ENCODE measurements around the gene TNS4. TPM values are rescaled to one million over a fixed set of nuclear protein-coding genes. Genes with fewer than 3 reads are reported as not detected.

Gene TNS4
- polyA plus RNA-seq, 1 experiment = 0.07 TPM

DNA sequence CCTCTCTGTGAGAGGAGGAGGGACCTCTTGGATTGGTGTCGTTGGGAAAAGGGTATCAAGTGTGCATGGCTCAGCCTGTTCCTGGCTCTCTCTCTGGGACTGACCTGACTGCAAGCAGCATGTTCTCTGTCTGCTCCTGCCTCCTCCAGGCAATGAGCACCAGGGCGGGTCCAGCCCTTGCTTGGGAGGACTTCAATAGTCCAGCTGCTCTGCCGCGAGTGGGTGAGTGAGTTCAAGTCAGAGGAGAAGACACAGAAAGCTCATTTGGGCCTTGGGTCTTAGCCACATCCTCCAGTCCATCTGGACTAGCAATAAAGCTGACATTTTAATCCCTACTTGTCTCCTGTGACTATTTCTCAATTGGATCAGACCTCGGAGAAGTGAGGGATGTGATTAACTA is 25.2 kb upstream of the TNS4 start:
- H3K27ac ChIP-seq (ENCODE audit: low read depth, low read length) = no peak overlapping the region
- ChIA-PET CTCF (interaction anchor here (1.5 kb wide), 1 partner anchor 50 kb away, joined by 10 read pairs; no protein-coding TSS in a partner anchor), POLR2A (no interaction called here)
- no peak for DNase-seq (ENCODE audit: low read depth, low spot score)
- H3K9me3 ChIP-seq (ENCODE audit: control insufficient read depth, insufficient read depth, low read length) = no peaks in the 10 kb centered on the region
- no peaks in the 10 kb centered on the region for H3K27me3 ChIP-seq (ENCODE audit: control insufficient read depth, insufficient read depth, low read length)
- TF ChIP-seq, protein P1, sequence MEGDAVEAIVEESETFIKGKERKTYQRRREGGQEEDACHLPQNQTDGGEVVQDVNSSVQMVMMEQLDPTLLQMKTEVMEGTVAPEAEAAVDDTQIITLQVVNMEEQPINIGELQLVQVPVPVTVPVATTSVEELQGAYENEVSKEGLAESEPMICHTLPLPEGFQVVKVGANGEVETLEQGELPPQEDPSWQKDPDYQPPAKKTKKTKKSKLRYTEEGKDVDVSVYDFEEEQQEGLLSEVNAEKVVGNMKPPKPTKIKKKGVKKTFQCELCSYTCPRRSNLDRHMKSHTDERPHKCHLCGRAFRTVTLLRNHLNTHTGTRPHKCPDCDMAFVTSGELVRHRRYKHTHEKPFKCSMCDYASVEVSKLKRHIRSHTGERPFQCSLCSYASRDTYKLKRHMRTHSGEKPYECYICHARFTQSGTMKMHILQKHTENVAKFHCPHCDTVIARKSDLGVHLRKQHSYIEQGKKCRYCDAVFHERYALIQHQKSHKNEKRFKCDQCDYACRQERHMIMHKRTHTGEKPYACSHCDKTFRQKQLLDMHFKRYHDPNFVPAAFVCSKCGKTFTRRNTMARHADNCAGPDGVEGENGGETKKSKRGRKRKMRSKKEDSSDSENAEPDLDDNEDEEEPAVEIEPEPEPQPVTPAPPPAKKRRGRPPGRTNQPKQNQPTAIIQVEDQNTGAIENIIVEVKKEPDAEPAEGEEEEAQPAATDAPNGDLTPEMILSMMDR (IDR thresholded peaks at IDR 0.05; ENCODE audit: low read depth, low read length) = no peak
- H3K4me3 ChIP-seq (ENCODE audit: low read depth, low read length) = no peak overlapping the region

DNA sequence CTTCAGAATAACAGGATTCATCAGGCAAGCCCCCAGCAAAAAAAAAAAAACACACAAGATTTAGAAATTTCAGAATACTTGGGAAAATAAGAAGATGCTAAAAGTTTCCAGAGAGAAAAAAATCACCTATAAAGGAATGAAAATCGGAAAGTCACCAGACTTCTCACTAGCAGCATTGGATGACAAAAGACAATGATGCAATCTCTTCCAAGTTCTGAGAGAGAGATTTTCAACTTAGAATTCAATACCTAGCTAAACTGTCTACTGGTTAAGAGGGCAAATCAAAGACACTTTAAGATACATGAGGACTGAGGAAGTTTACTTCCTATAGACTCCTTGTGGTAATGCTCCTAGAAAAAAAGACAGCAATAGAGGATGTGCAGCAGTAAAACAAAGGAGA is 23.9 kb upstream of the TNS4 start:
- CTCF ChIA-PET = interaction anchor here (1.3 to 2.3 kb wide), 2 partner anchors 35 to 49 kb away, joined by 5 to 9 read pairs; no protein-coding TSS in a partner anchor
- Histone ChIP-seq H3K9me3 (ENCODE audit: control insufficient read depth, insufficient read depth, low read length) (no peaks in the 10 kb centered on the region), H3K27ac (ENCODE audit: low read depth, low read length) (no peak overlapping the region), H3K4me3 (ENCODE audit: low read depth, low read length) (no peak overlapping the region), H3K27me3 (ENCODE audit: control insufficient read depth, insufficient read depth, low read length) (no peaks in the 10 kb centered on the region)
- DNase-seq (ENCODE audit: low read depth, low spot score) = no peak
- TF ChIP-seq, protein P1 (IDR thresholded peaks at IDR 0.05; ENCODE audit: low read depth, low read length) = no peak
- POLR2A ChIA-PET = no interaction called here

DNA sequence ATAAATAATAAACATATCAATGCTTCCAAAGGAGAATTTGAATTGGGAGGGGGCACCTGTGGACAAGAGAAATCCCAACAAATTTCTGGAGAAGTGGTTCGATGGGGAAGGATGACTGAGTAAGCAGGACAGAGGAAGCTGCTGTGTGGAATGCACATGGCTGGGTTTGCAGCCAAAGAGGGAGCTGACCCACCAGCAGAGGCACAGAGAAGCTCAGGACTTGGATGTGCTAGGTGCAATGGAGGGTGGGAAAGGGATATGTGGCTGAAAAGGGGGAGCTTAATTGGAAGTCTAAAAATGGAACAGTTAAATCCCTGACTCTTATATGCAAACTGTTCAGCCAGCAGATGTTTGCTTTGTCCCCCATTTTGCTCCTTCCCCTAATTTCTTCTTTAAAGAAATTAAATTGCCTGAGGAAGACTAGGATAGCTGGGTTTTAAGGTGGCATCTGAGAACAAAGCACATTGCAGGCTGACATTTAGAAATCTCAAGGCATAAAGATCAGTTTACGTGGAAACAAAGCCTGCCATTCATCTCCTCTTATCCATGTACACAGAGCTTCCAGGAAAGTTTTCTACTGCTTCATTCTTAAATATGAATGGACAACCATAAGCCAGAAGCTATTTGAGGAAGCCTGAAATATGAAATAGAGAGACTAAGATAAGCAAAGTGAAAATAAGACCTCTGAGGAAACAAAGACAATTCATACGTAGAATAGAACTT is 23.0 kb upstream of the TNS4 start:
- no peak overlapping the region for H3K4me3 ChIP-seq (ENCODE audit: low read depth, low read length)
- TF ChIP-seq, protein P1 (IDR thresholded peaks at IDR 0.05; ENCODE audit: low read depth, low read length) = no peak
- ChIA-PET CTCF (interaction anchor here (1.0 to 2.3 kb wide), 4 partner anchors 8 to 48 kb away, joined by 3 to 9 read pairs (median 4); no protein-coding TSS in a partner anchor), POLR2A (no interaction called here)
- DNase-seq (ENCODE audit: low read depth, low spot score) = no peak
- no peaks in the 10 kb centered on the region for H3K27me3 ChIP-seq (ENCODE audit: control insufficient read depth, insufficient read depth, low read length)
- no peaks in the 10 kb centered on the region for H3K9me3 ChIP-seq (ENCODE audit: control insufficient read depth, insufficient read depth, low read length)
- no peak overlapping the region for H3K27ac ChIP-seq (ENCODE audit: low read depth, low read length)

DNA sequence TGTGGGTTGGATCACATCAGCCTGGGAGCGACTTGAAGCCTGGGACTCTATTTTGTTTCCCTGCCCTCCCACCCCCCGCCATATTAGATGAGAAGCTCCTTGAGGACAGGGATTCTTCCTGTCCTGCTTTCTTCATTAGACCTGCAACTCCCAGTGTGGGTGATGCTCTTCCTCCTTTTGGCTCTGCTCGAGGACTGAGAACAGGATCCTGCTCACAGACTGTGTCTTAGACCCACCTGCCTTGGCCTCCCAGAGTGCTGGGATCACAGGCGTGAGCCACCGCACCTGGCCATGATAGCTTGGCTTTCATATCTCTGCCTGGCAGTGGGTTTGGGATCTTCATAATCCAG is 21.5 kb upstream of the TNS4 start:
- TF ChIP-seq, protein P1 (IDR thresholded peaks at IDR 0.05; ENCODE audit: low read depth, low read length) = no peak
- ChIA-PET CTCF (interaction anchor here (0.9 to 2.1 kb wide), 4 partner anchors 11 to 47 kb away, joined by 3 to 10 read pairs (median 6); no protein-coding TSS in a partner anchor), POLR2A (interaction anchor here (0.6 to 1.4 kb wide), 3 partner anchors 37 to 1016 kb away, joined by 3 to 6 read pairs (median 4); no protein-coding TSS in a partner anchor)
- no peaks in the 10 kb centered on the region for H3K9me3 ChIP-seq (ENCODE audit: control insufficient read depth, insufficient read depth, low read length)
- DNase-seq (ENCODE audit: low read depth, low spot score) = no peak
- no peak overlapping the region for H3K4me3 ChIP-seq (ENCODE audit: low read depth, low read length)
- H3K27me3 ChIP-seq (ENCODE audit: control insufficient read depth, insufficient read depth, low read length) = no peaks in the 10 kb centered on the region
- no peak overlapping the region for H3K27ac ChIP-seq (ENCODE audit: low read depth, low read length)

DNA sequence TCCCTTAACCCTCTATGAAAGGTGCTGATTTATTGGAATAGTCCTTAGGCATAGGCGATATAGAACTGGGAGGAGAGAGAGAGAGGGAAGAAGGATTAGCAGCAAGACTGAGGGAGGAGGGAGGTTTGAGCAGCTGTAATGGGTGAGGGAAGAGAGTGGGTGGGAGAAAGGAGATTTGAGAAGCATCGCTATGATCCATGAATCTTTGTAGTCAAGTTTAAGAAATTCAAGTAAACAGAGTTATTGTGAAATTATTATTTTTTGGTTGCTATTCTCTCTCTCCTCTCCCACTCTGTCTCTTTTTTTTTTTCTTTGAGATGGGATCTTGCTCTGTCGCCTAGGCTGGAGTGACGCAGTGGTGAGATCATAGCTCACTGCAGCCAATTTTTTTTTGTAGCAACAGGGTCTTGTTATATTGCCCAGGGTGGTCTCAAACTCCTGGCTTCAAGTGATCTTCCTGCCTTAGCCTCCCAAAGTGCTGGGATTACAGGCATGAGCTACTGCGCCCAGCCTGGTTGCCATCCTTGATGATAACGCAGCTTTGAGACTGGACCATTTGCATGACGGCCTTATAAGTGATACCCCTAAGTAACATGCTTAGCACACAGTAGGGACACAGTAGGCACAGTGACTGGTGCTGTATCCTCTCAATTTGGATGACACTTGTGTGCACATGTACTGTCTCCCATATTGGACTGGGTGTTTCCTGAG is 21.0 kb upstream of the TNS4 start:
- TF ChIP-seq, protein P1 (IDR thresholded peaks at IDR 0.05; ENCODE audit: low read depth, low read length) = no peak
- H3K9me3 ChIP-seq (ENCODE audit: control insufficient read depth, insufficient read depth, low read length) = no peaks in the 10 kb centered on the region
- H3K27me3 ChIP-seq (ENCODE audit: control insufficient read depth, insufficient read depth, low read length) = no peaks in the 10 kb centered on the region
- ChIA-PET POLR2A (interaction anchor here (0.6 to 1.4 kb wide), 3 partner anchors 18 to 99 kb away, joined by 4 to 6 read pairs (median 4); no protein-coding TSS in a partner anchor), CTCF (interaction anchor here (0.9 to 2.1 kb wide), 4 partner anchors 11 to 46 kb away, joined by 3 to 10 read pairs (median 6); no protein-coding TSS in a partner anchor)
- H3K4me3 ChIP-seq (ENCODE audit: low read depth, low read length) = no peak overlapping the region
- DNase-seq (ENCODE audit: low read depth, low spot score) = no peak
- H3K27ac ChIP-seq (ENCODE audit: low read depth, low read length) = peak overlapping the region; percentile 90

All from AG04450 (cell line).